ENCODE data around the gene PRG2. TPM values are rescaled to one million over a fixed set of nuclear protein-coding genes. Genes with fewer than 3 reads are reported as not detected.

Gene PRG2
- total RNA-seq, 1 donor from 2014 or later, result not detected

DNA sequence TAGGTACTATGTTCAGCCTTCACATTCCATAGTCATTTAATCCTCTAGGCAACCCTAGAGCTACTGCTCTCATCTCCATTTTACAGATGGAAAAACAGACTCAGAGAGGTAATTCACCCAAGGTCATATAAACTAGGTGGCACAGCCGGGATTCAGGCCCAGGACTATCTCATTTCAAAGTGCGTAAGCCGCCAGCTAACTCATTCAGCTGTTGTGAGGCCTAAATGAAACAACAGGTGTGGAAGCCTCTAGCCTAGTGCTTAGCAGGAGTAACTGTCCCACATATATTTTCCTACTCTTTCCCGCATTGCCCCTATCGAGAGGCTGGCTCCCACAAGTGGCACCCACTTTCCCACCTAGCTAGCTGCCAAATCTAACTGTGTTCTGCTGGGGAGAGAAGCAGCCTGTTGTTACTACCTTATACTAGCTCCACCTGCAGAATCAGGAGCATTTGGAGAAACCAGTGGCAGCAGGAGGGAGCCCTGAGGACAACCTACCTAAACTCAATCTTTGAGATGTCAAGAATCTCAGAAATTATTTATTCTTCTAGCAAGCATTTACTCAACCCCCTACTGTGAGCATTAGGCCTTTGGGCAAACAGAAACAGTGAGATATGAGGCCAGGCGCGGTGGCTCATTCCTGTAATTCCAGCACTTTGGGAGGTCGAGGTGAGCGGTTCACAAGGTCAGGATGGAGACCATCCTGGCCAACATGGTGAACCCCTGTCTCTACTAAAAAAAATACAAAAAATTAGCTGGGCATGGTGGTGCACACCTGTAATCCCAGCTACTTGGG is 30.4 kb downstream of the PRG2 start:
- DNase-seq (ENCODE audit: low read depth), result no peak
- H3K4me3 ChIP-seq (ENCODE audit: low read depth, low read length), result no peak overlapping the region
- TF ChIP-seq, protein P1, sequence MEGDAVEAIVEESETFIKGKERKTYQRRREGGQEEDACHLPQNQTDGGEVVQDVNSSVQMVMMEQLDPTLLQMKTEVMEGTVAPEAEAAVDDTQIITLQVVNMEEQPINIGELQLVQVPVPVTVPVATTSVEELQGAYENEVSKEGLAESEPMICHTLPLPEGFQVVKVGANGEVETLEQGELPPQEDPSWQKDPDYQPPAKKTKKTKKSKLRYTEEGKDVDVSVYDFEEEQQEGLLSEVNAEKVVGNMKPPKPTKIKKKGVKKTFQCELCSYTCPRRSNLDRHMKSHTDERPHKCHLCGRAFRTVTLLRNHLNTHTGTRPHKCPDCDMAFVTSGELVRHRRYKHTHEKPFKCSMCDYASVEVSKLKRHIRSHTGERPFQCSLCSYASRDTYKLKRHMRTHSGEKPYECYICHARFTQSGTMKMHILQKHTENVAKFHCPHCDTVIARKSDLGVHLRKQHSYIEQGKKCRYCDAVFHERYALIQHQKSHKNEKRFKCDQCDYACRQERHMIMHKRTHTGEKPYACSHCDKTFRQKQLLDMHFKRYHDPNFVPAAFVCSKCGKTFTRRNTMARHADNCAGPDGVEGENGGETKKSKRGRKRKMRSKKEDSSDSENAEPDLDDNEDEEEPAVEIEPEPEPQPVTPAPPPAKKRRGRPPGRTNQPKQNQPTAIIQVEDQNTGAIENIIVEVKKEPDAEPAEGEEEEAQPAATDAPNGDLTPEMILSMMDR (conservative IDR thresholded peaks at IDR 0.05; ENCODE audit: low read depth, low read length), result no peak

DNA sequence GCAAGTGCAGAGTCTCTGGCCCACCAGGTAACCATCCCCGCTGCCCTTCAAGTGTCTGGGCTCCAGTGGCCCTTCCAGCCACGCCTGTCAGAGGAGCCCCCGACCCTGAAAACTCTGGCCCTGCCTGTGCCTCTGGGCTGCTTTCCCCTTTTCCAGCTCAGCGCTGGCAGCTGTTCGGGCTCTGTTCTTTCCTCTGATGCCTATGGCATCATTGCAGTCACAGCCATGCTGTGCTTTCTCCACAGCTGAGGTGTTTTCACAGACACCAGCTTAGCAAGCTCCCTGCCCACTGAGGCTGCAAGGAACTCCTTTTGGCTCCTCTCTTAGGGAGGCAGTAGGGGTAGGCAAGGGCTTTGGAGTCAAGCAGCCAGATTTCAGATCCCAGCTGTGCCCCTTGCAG is 31.1 kb downstream of the PRG2 start:
- TF ChIP-seq, protein P1 (conservative IDR thresholded peaks at IDR 0.05; ENCODE audit: low read depth, low read length), result no peak
- no peak for DNase-seq (ENCODE audit: low read depth)
- no peak overlapping the region for H3K4me3 ChIP-seq (ENCODE audit: low read depth, low read length)

DNA sequence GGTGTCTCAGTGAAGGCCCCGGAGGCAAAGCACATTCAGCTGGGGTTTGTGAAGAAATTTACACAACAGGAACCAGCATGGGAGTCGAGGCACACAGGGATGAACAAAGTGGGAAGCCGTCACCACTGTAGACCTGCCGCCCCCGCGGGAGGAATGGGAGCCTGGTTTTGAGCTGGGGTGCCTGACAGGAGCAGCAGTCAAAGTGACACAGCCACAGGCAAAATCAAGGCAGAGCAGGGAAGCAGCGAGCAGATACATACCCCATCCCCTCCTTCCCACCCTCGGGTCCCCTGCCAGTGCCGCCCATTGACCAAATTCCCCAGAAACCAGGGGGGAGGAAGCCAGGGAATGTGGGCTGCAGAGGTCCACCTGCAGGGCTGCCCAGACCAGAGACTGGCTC is 31.5 kb downstream of the PRG2 start:
- DNase-seq (ENCODE audit: low read depth), result no peak
- H3K4me3 ChIP-seq (ENCODE audit: low read depth, low read length), result no peak overlapping the region
- TF ChIP-seq, protein P1 (conservative IDR thresholded peaks at IDR 0.05; ENCODE audit: low read depth, low read length), result no peak

DNA sequence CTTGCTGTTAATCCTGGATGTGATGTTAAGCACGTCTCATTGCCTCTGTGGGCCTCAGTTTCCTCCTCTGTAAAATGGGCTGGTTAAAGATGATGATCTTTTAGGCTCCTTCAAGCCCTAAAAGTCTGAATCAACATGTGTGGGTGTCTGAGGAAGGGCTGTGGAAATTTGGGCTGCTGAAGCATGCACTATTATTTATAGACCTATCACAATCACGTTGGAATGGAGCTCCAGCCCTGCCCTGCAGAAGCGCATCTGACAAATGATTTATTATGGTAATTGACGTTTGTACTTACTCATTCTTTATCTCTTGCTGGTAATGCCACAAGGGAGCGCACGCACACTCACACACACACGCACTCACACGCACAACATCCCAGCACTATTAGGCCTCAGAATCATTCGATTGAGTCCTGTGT is 31.9 kb downstream of the PRG2 start:
- TF ChIP-seq, protein P1 (conservative IDR thresholded peaks at IDR 0.05; ENCODE audit: low read depth, low read length), result no peak
- H3K4me3 ChIP-seq (ENCODE audit: low read depth, low read length), result no peak overlapping the region
- DNase-seq (ENCODE audit: low read depth), result no peak

DNA sequence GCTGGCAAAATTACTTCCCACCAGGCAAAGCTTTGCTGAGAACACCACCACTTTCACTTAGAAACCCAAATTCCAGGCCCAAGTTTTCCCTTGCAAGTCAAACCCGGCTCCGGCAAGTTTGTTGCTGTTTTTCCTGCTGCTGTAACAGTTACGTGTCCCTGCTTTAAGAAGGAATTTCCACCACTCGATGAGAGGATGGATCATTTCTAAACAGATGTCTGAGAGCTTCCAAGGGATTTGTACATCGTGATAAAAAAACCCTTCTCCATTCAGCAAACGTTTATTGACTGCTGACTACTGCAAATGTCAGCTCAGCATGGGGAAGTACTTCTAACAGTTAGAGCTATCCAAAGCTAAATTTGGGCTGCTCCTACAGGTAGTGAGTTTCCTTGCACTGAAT is 32.6 kb downstream of the PRG2 start:
- H3K4me3 ChIP-seq (ENCODE audit: low read depth, low read length), result no peak overlapping the region
- no peak for DNase-seq (ENCODE audit: low read depth)
- TF ChIP-seq, protein P1 (conservative IDR thresholded peaks at IDR 0.05; ENCODE audit: low read depth, low read length), result no peak

DNA sequence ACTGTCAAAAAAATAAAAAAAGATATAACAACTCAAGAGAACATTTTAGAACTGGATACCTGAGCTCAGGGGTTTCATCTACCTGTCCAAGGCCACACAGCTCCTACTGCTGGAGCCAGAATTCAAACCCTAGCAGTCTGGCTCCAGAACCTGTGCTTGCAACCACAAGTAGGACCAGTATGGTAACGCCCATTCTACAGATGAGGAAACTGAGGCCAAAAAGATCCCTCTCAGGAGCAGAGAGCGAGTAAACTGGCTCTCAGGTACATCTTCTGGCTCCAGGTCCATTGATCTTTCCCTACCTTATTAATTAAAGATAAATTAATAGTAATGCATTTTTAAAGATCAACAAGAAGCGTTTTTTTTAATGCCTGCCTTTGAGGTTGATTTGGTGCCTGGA is 33.1 kb downstream of the PRG2 start:
- TF ChIP-seq, protein P1 (conservative IDR thresholded peaks at IDR 0.05; ENCODE audit: low read depth, low read length), result no peak

DNA sequence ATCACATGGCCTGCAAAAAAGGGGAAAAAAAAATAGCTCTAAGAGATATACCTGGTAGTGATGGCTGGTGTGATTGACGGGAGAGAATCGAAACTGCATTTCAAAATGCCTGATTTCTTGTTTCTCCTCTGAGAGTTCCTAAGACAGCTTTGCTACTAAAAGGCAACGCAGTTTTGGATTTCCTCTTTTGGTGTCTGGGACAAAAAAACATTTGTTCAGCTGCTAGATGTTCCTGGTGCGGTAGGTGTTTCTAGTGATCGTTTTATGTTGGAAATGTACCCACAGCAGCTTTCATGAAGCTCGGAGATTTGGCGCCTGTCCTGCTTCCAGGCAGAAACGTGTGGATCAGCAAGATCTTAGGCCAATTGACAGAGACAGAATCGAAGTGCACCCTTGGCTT is 34.2 kb downstream of the PRG2 start:
- TF ChIP-seq, protein P1 (conservative IDR thresholded peaks at IDR 0.05; ENCODE audit: low read depth, low read length), result no peak
- no peak for DNase-seq (ENCODE audit: low read depth)
- H3K4me3 ChIP-seq (ENCODE audit: low read depth, low read length), result no peak overlapping the region

More for the DNA sequence above, 33.1 kb downstream of the PRG2 start:
- no peak for DNase-seq (ENCODE audit: low read depth)
- H3K4me3 ChIP-seq (ENCODE audit: low read depth, low read length), result no peak overlapping the region
